HL-60/S4 treated with phorbol 12-myristate 13-acetate at 8.2 ng/mL for 4 days and 3 days (cell line): Measurements from ENCODE around the gene CD247.

Experiments used
- in situ Hi-C: fragments of 300-500 bp; cut with MboI; formaldehyde crosslinking; loops from 2 replicates; pipeline ENCODE4 v1.15.0; 2022; ENCODE audit warnings: low sequenced_read_pairs

Gene CD247

GRCh38 chr1:167491586-167492461 is 26.5 kb downstream of the CD247 start:
- in situ Hi-C loops, result no loop called here

- in situ Hi-C loops, result no loop called here
Measured at GRCh38 chr1:167490765-167491164, 27.6 kb downstream of the CD247 start.

- in situ Hi-C loops, result no loop called here
Measured at GRCh38 chr1:167489571-167490340, 28.6 kb downstream of the CD247 start.

GRCh38 chr1:167488786-167489185 is 29.5 kb downstream of the CD247 start:
- in situ Hi-C loops, result no loop called here

- in situ Hi-C loops, result no loop called here
Measured at GRCh38 chr1:167487614-167488013, 30.7 kb downstream of the CD247 start.

- in situ Hi-C loops, result no loop called here
Measured at GRCh38 chr1:167486090-167486824, 32.1 kb downstream of the CD247 start.

- in situ Hi-C loops, result no loop called here
Measured at GRCh38 chr1:167484726-167485502, 33.4 kb downstream of the CD247 start.

- in situ Hi-C loops, result no loop called here
Measured at GRCh38 chr1:167483790-167484189, 34.5 kb downstream of the CD247 start.

- in situ Hi-C loops, result no loop called here
Measured at GRCh38 chr1:167482184-167482583, 36.1 kb downstream of the CD247 start.

GRCh38 chr1:167479331-167479979 is 38.9 kb downstream of the CD247 start:
- in situ Hi-C loops, result no loop called here

- in situ Hi-C loops, result no loop called here
Measured at GRCh38 chr1:167477986-167478385, 40.3 kb downstream of the CD247 start.

- in situ Hi-C loops, result no loop called here
Measured at GRCh38 chr1:167476061-167476460, 42.3 kb downstream of the CD247 start.

- in situ Hi-C loops, result no loop called here
Measured at GRCh38 chr1:167474191-167474641, 44.1 kb downstream of the CD247 start.

- in situ Hi-C loops, result no loop called here
Measured at GRCh38 chr1:167473761-167474160, 44.6 kb downstream of the CD247 start.

GRCh38 chr1:167472752-167473521 is 45.4 kb downstream of the CD247 start:
- in situ Hi-C loops, result no loop called here

- in situ Hi-C loops, result no loop called here
Measured at GRCh38 chr1:167471568-167471967, 46.8 kb downstream of the CD247 start.

GRCh38 chr1:167469280-167469965 is 48.9 kb downstream of the CD247 start:
- in situ Hi-C loops, result no loop called here

- in situ Hi-C loops, result no loop called here
Measured at GRCh38 chr1:167467752-167468151, 50.6 kb downstream of the CD247 start.
